HG02885 (cell line): ENCODE data around the gene C3orf22.
"Not testable (repeated sequence)": the region's sequence is repeated elsewhere in the genome, so short reads cannot be mapped to it uniquely, and the experiment has no call there.

Experiments
- ATAC-seq: cut with Tn5 transposase; IDR thresholded peaks from one replicate; pipeline ENCODE4 v1.9.1; 2021; ENCODE audit warnings: mild to moderate bottlenecking; ENCODE audit not compliant: unreplicated experiment, poor library complexity

C3orf22 gene

GRCh38 chr3:126544596-126545281 lies 14.0 kb downstream of the C3orf22 start:
- no peak for ATAC-seq

DNA sequence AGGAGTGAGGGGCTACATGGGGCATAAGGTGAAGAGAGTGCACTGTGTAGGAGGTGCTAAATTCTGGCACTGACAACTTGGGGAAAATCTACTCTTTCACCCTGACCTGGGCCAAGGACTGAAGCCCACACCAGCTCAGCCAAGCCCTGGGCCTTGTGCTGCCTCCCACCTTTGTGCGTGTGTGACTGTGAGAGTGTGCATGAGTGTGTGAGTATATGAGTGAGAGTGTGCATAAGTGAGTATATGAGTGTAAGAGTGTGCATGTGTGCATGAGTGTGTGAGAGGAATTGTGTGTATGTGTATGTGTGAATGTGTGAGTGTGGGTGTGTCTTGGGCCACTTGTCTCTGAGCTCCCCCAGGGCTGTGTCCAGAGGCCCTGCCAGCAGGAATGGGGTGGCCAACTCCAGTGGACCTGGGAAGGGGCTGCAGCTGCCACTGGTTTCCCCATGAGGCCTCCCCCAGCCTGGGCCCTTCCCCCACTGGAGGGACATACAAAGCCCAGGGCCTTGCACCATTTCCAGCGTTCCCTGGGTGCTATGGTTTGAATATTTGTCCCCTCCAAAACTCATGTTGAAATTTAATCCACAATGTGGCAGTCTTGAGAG lies 15.2 kb downstream of the C3orf22 start:
- no peak for ATAC-seq

DNA sequence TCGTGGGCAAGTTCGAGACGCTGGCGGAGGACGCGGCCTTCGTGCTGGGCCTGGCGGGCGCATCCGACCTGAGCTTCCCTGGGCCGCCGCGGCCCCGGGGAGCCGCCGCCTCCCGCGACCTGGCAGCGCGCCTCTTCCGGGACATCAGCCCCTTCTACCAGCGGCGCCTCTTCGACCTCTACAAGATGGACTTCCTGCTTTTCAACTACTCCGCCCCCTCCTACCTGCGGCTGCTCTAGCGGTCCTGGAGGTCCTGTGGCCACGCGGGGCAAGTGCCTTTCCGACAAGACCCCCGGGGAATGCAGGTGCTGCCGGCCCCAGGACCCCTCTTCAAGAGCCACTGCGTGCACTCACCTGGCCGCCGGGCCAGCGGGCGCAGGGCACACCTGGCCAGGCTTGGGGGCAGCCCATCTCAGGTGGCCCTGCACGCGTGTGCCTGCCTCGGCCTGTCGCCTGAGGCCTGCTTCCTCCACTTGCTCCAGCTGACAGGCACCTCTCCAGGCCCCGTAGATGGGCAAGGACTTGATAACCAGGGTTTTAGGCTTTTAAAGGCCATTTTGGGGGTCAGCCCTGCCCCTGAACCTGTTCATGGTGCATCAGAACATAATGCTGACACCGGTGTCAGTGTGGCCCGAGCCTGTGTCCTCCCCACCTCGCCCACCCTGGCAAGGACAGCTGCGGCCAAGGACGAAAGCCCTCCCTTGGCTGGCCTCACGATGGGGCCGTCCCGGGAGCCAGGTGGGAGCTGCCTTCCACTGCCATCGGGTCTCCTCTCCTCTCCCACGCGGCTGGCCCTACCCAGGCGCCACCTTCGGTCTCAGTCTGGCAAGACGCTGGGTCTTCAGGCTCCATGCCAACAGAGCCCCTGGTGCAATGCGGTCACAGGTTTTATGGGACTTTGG lies 16.1 kb downstream of the C3orf22 start:
- no peak for ATAC-seq

DNA sequence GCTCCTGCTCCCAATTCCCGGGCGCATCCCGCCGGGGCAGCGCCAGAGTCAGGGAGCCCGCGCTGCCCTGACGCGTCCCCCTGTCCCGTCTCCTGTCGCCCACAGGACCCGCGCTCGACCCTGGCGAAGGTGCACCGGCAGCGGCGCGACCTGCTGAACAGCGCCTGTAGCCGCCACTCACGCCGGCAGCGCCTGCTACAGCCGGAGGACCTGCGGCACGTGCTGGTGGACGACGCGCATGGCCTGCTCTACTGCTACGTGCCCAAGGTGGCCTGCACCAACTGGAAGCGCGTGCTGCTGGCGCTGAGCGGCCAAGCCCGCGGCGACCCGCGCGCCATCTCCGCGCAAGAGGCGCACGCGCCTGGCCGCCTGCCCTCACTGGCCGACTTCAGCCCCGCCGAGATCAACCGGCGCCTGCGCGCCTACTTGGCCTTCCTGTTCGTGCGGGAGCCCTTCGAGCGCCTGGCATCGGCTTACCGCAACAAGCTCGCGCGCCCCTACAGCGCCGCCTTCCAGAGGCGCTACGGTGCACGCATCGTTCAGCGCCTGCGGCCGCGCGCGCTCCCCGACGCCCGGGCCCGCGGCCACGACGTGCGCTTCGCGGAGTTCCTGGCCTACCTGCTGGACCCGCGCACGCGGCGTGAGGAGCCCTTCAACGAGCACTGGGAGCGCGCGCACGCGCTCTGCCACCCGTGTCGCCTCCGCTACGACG lies 16.9 kb downstream of the C3orf22 start:
- no peak for ATAC-seq

GRCh38 chr3:126540951-126541627 lies 17.6 kb downstream of the C3orf22 start:
- no peak for ATAC-seq

DNA sequence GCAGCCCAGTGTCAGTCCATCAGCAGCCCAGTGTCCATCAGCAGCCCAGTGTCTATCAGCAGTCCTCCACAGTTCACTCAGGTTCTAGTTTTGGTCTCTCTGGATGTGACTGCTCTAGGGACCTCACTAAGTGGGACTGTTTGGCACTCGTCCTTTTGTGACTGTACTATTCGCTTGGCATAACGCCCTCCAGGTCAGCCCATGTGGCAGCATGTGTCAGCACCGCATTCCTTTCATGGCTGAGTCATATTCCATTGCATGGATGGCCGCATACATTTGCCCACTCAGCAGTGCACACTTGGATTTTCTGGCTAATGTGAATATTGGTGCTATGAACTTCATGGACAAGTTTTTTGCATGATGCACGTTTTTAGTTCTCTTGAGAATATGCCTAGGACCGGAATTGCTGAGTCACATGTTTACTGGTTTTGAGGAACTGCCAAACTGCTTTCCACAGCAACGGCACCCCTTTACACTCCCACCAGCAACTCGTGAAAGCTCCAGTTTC lies 18.3 kb downstream of the C3orf22 start:
- ATAC-seq: no peak

GRCh38 chr3:126539558-126540250 lies 19.0 kb downstream of the C3orf22 start:
- ATAC-seq: no peak

DNA sequence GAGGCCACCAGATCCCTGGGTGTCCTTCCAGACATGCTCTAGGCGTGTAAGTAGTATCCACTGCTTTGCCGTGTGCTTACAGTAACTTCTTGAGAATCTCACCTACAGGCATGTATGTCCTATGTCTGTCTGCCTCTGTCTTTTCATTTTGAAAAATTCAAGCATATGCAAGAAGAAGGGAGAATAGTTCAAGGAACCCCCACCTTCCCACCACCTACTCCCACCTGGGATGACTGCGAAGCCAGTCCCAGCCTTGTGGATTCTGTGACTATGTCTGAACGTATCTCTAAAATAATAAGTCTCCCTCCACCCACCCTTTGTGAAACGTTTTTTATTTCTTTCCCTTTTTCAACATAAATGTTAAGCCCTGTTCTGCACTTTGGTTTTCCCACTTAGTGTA lies 19.8 kb downstream of the C3orf22 start:
- ATAC-seq: no peak

DNA sequence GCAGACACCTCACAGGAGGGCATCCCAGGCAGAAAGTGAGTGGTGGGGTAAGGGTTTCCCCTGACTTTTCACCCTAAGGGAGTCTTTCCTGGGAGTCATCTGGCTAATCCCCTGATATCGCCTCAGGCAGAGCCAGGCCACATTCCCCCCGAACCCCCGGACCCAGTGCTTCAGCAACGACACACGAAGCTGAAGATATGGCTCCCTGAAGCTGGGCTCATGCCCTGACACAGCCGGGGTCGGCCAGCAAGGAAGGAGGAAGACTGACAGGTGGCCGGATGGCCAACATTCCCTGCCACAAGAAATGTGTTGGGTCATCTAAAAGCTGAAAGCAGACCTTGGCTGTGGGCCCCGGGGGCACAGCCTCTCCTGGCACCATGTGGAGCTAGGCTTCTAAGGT lies 20.4 kb downstream of the C3orf22 start:
- ATAC-seq: no peak

DNA sequence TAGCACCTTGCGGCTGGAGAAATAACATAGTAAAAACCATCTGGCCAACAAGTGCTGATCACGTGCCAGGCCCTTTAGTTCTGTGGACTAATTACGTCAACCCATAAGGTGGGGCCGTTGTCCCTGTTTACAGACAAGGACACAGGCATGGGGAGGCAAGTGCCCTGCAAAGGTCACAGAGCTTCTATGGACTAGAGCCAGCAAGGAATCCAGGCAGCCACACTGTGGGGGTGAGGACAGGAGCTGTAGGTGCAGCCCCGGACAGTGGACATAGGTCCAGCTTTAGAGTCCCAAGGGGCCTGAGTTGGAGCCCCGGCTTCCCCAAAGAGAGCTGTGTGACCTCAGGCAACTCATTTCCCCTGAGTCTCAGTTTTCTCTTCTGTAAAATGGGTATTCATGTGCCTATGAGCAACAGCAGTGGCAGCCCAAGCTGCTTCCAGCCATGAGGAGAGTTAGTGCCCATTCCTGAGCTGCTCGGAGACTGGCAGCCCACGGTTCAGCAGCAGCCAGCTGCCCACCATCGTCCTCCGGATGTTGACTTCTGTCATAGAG lies 20.9 kb downstream of the C3orf22 start:
- no peak for ATAC-seq

GRCh38 chr3:126537116-126537729 lies 21.5 kb downstream of the C3orf22 start:
- no peak for ATAC-seq

GRCh38 chr3:126536126-126536525 lies 22.6 kb downstream of the C3orf22 start:
- no peak for ATAC-seq

GRCh38 chr3:126535636-126536035 lies 23.1 kb downstream of the C3orf22 start:
- no peak for ATAC-seq

DNA sequence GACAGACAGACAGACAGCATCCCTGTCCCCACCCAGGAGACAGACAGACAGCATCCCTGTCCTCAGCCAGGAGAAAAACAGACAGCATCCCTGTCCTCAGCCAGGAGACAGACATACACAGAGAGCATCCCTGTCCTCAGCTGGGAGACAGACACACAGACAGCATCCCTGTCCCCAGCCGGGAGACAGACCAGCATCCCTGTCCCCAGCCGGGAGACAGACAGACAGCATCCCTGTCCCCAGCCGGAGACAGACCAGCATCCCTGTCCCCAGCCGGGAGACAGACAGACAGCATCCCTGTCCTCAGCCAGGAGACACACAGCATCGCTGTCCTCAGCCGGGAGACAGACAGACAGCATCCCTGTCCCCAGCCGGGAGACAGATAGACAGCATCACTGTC lies 24.0 kb downstream of the C3orf22 start:
- ATAC-seq: not testable (repeated sequence)

GRCh38 chr3:126533506-126533905 lies 25.2 kb downstream of the C3orf22 start:
- no peak for ATAC-seq

- ATAC-seq: no peak
Observed at GRCh38 chr3:126531051-126531330, 27.7 kb downstream of the C3orf22 start.

DNA sequence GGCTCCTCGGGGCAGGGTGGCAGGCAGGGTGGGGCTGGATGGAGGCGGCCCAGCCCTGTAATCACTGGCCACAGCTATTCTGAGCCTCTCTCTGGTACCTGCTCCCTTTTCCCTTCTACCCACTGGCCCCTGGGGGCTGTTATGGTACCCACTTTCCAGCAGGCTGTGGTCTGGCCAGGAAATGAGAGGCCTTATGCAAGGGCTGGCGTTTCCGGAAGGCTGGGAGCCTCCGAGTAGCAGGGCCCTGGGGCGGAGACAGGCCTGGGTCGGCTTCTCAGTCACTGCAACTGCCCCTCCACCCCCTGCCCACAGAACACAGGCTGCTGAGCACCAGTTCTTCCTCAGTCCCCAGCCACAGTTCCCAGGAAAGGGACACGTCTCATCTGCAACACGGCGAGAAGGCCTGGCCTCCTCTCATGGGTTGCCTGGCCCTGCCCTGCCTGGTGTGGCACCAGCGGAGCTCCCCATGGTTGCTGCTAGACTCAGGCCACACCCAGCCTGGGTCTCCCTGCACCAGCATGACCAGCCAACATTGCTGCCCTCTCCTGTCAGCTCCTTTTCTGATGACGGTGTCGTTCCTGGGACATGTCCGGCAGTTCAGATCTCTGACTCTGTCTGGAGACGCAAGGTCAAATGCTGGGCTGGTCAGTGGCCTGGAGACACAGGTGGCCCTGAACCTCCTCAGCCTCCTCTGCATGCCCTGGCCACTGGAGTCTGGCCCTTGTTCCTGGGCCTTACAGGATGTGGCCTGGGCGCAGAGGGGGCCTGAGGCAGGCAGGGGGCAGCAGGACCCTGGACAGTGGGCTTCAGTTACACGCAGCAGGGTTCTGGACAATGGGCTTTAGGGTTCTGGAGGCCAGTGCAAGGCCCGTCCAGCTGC lies 28.3 kb downstream of the C3orf22 start:
- ATAC-seq: no peak
